ENCODE results near the gene MTSS2.

Gene MTSS2

DNA sequence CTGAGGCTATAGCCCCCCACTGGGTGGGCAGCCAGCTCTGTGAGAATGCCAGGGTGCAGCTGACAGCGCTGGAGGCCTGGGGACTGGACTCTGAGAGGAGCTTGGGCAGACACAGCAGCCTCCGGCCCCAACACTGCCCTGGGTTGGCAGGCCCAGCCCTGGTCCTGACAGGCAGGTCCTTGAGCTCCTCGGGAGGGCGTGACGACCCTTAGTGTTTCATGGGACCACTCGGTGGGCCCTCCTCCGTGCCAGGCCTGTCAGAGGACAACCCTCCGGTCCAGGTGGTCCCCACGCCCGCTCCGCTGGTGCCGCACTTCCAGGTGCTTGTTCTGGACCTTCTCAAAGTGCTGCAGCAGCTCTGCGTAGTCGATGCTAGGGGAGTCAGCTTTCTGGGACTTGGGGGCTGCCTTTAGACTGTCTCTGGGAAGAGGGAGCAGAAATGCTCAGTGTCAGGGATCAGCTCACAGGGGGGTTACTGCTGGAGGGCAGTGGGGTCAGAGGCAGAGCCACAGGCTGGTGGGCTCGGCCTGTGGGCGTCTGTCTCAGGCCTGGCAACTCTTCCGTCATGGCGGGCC, 1.9 kb upstream of the MTSS2 start:
- Histone ChIP-seq H4K8ac (ENCODE audit: low read depth, low read length) (no peak overlapping the region), H3K4ac (ENCODE audit: low read depth, low read length) (no peak overlapping the region), H3K18ac (ENCODE audit: low read length) (no peak overlapping the region), H3K4me3 (ENCODE audit: low read length) (no peak overlapping the region), H3K4me1 (ENCODE audit: control insufficient read depth, low read depth, low read length) (no peaks in the 10 kb centered on the region), H2BK120ac (ENCODE audit: low read depth, low read length) (no peak overlapping the region), H3K27ac (ENCODE audit: low read depth, low read length) (no peak overlapping the region), H3K9ac (ENCODE audit: low read length) (no peak overlapping the region), H3K79me2 (ENCODE audit: control insufficient read depth, insufficient read depth, low read length) (no peaks in the 10 kb centered on the region), H3K79me1 (ENCODE audit: low read length) (peaks cover 2% of the 10 kb centered on the region), H2AK5ac (ENCODE audit: low read length) (no peak overlapping the region), H3K23ac (ENCODE audit: low read length) (no peak overlapping the region), H3K56ac (ENCODE audit: low read length) (no peak overlapping the region), H2BK15ac (replicated peaks; ENCODE audit: low read depth) (no peak overlapping the region), H2BK5ac (ENCODE audit: low read length) (no peak overlapping the region), H3K36me3 (ENCODE audit: control insufficient read depth, insufficient read depth, low read length) (no peaks in the 10 kb centered on the region), H3K27me3 (ENCODE audit: insufficient read depth, low read length, poor library complexity) (no peaks in the 10 kb centered on the region), H4K5ac (ENCODE audit: low read length) (no peak overlapping the region), H3K4me2 (ENCODE audit: low read length) (no peak overlapping the region)
- no peak for DNase-seq
- WGBS (ENCODE audit: extremely low coverage, insufficient coverage, low lambda C conversion rate): no CpG with 5 or more reads among the region's 18 CpGs

DNA sequence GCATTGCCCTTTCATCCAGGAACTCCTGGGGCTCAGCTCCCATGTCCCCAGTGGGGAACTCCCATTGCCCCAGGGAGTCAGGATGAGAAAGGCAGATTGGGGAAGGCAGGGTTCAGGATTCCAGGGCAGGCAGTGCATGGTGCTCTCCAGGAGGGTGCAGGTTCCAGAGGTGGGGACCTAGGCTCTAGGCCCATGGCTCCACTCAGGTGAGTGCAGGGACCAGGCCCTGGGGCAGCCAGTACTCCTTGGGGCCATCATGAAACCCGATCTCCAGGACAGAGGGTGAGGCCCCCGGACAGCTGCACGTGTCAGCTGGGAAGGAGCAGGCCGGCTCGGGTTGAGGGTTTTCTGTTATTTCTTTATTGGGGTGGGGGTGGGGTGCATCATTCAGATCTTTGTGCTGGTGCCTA, 1.3 kb upstream of the MTSS2 start:
- no peaks in the 10 kb centered on the region for H3K4me1 ChIP-seq (ENCODE audit: control insufficient read depth, low read depth, low read length)

GRCh38 chr16:70686376-70687101, 686 bp upstream of the MTSS2 start:
- Histone ChIP-seq H2BK15ac (replicated peaks; ENCODE audit: low read depth) (no peak overlapping the region), H3K23ac (ENCODE audit: low read length) (no peak overlapping the region), H4K5ac (ENCODE audit: low read length) (no peak overlapping the region), H2BK5ac (ENCODE audit: low read length) (no peak overlapping the region), H3K4me2 (ENCODE audit: low read length) (peak overlapping the region; percentile 15), H3K4ac (ENCODE audit: low read depth, low read length) (no peak overlapping the region), H3K36me3 (ENCODE audit: control insufficient read depth, insufficient read depth, low read length) (no peaks in the 10 kb centered on the region), H3K18ac (ENCODE audit: low read length) (peak overlapping the region; percentile 19), H3K79me1 (ENCODE audit: low read length) (peaks cover 2% of the 10 kb centered on the region), H2AK5ac (ENCODE audit: low read length) (no peak overlapping the region), H3K4me3 (ENCODE audit: low read length) (no peak overlapping the region), H3K79me2 (ENCODE audit: control insufficient read depth, insufficient read depth, low read length) (no peaks in the 10 kb centered on the region), H3K9ac (ENCODE audit: low read length) (peak overlapping the region; percentile 44), H3K27ac (ENCODE audit: low read depth, low read length) (no peak overlapping the region), H4K8ac (ENCODE audit: low read depth, low read length) (no peak overlapping the region), H3K4me1 (ENCODE audit: control insufficient read depth, low read depth, low read length) (no peaks in the 10 kb centered on the region), H3K27me3 (ENCODE audit: insufficient read depth, low read length, poor library complexity) (no peaks in the 10 kb centered on the region), H2BK120ac (ENCODE audit: low read depth, low read length) (no peak overlapping the region), H3K56ac (ENCODE audit: low read length) (peak overlapping the region; percentile 61)
- no CpG with 5 or more reads among the region's 29 CpGs for WGBS (ENCODE audit: extremely low coverage, insufficient coverage, low lambda C conversion rate)
- DNase-seq: no peak

More for the DNA sequence above, 1.3 kb upstream of the MTSS2 start:
- Histone ChIP-seq H2BK15ac (replicated peaks; ENCODE audit: low read depth) (no peak overlapping the region), H3K79me1 (ENCODE audit: low read length) (peaks cover 2% of the 10 kb centered on the region), H2BK5ac (ENCODE audit: low read length) (no peak overlapping the region), H3K9ac (ENCODE audit: low read length) (no peak overlapping the region), H3K79me2 (ENCODE audit: control insufficient read depth, insufficient read depth, low read length) (no peaks in the 10 kb centered on the region), H3K4ac (ENCODE audit: low read depth, low read length) (no peak overlapping the region), H4K8ac (ENCODE audit: low read depth, low read length) (no peak overlapping the region), H3K56ac (ENCODE audit: low read length) (no peak overlapping the region), H4K5ac (ENCODE audit: low read length) (no peak overlapping the region), H3K27me3 (ENCODE audit: insufficient read depth, low read length, poor library complexity) (no peaks in the 10 kb centered on the region), H3K4me3 (ENCODE audit: low read length) (no peak overlapping the region), H3K36me3 (ENCODE audit: control insufficient read depth, insufficient read depth, low read length) (no peaks in the 10 kb centered on the region), H3K27ac (ENCODE audit: low read depth, low read length) (no peak overlapping the region), H2AK5ac (ENCODE audit: low read length) (no peak overlapping the region), H3K4me2 (ENCODE audit: low read length) (no peak overlapping the region), H3K18ac (ENCODE audit: low read length) (no peak overlapping the region), H3K23ac (ENCODE audit: low read length) (no peak overlapping the region), H2BK120ac (ENCODE audit: low read depth, low read length) (no peak overlapping the region)
- no CpG with 5 or more reads among the region's 5 CpGs for WGBS (ENCODE audit: extremely low coverage, insufficient coverage, low lambda C conversion rate)
- no peak for DNase-seq

DNA sequence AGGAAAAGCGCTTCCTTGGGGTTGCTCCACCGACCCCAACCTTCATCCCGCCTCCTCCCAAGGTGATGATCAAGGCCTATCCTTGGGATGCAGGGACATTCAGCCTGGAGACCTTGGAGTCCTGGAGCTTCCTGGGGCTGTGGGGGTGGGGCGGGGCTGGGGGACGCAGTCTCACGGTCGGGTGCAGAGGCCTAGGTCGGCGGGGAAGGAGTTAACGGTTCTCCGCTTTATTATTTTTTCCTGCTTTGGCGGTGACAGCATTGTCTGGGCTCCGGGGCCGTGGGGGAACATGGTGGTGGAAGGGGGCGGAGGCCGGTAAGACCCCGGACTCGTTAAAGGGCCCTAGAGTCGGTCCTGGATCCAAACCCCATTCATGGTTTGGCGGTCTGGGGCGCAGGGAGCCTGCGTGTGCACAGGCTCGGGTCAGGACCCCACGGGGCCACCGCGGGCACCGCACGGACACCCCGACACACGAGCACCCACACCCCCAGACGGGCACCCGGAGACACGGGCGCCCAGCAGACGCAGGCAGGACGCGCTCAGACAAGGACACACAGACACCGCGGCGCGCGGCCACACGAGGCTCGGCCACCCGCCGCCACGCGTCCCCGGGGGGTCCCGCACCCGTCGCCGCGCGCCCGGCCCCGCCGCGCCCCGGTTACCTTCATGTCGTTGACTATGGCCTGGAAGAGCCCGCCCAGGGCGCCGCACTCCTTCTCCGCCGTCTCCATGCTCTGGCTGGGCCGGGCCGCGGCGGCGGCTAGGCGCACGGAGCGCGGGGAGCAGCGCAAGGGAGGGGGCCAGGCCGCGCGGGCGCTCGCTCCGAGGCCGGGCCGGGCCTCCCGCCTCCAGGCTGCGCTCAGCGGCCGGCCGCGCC, 554 bp downstream of the MTSS2 start:
- peak overlapping the region; percentile 55 for H3K4me3 ChIP-seq (ENCODE audit: low read length)
- H3K4ac ChIP-seq (ENCODE audit: low read depth, low read length): peak overlapping the region; percentile 17
- H2BK120ac ChIP-seq (ENCODE audit: low read depth, low read length): no peak overlapping the region
- H2BK15ac ChIP-seq (replicated peaks; ENCODE audit: low read depth): no peak overlapping the region
- no peak overlapping the region for H3K23ac ChIP-seq (ENCODE audit: low read length)
- peaks cover 2% of the 10 kb centered on the region for H3K79me1 ChIP-seq (ENCODE audit: low read length)
- H3K79me2 ChIP-seq (ENCODE audit: control insufficient read depth, insufficient read depth, low read length): no peaks in the 10 kb centered on the region
- H3K9ac ChIP-seq (ENCODE audit: low read length): peak overlapping the region; percentile 78
- H2BK5ac ChIP-seq (ENCODE audit: low read length): no peak overlapping the region
- DNase-seq: peak; percentile 28
- H3K18ac ChIP-seq (ENCODE audit: low read length): peak overlapping the region; percentile 22
- H3K36me3 ChIP-seq (ENCODE audit: control insufficient read depth, insufficient read depth, low read length): no peaks in the 10 kb centered on the region
- peak overlapping the region; percentile 79 for H3K4me2 ChIP-seq (ENCODE audit: low read length)
- H3K27ac ChIP-seq (ENCODE audit: low read depth, low read length): peak overlapping the region; percentile 40
- no peak overlapping the region for H4K8ac ChIP-seq (ENCODE audit: low read depth, low read length)
- peak overlapping the region; percentile 84 for H3K56ac ChIP-seq (ENCODE audit: low read length)
- H3K27me3 ChIP-seq (ENCODE audit: insufficient read depth, low read length, poor library complexity): no peaks in the 10 kb centered on the region
- no peaks in the 10 kb centered on the region for H3K4me1 ChIP-seq (ENCODE audit: control insufficient read depth, low read depth, low read length)
- no CpG with 5 or more reads among the region's 90 CpGs for WGBS (ENCODE audit: extremely low coverage, insufficient coverage, low lambda C conversion rate)
- H4K5ac ChIP-seq (ENCODE audit: low read length): no peak overlapping the region
- no peak overlapping the region for H2AK5ac ChIP-seq (ENCODE audit: low read length)

GRCh38 chr16:70684146-70685060, 1.4 kb downstream of the MTSS2 start:
- H3K4me3 ChIP-seq (ENCODE audit: low read length): no peak overlapping the region
- no peak overlapping the region for H3K4ac ChIP-seq (ENCODE audit: low read depth, low read length)
- no peak overlapping the region for H2BK5ac ChIP-seq (ENCODE audit: low read length)
- WGBS (ENCODE audit: extremely low coverage, insufficient coverage, low lambda C conversion rate): no CpG with 5 or more reads among the region's 14 CpGs
- H3K18ac ChIP-seq (ENCODE audit: low read length): no peak overlapping the region
- no peak overlapping the region for H4K5ac ChIP-seq (ENCODE audit: low read length)
- H3K23ac ChIP-seq (ENCODE audit: low read length): no peak overlapping the region
- H3K56ac ChIP-seq (ENCODE audit: low read length): peak overlapping the region; percentile 84
- H4K8ac ChIP-seq (ENCODE audit: low read depth, low read length): no peak overlapping the region
- H3K79me1 ChIP-seq (ENCODE audit: low read length): peaks cover 2% of the 10 kb centered on the region
- no peak for DNase-seq
- no peaks in the 10 kb centered on the region for H3K79me2 ChIP-seq (ENCODE audit: control insufficient read depth, insufficient read depth, low read length)
- no peak overlapping the region for H2BK120ac ChIP-seq (ENCODE audit: low read depth, low read length)
- H3K4me2 ChIP-seq (ENCODE audit: low read length): peak overlapping the region; percentile 14
- H3K36me3 ChIP-seq (ENCODE audit: control insufficient read depth, insufficient read depth, low read length): no peaks in the 10 kb centered on the region
- no peak overlapping the region for H2AK5ac ChIP-seq (ENCODE audit: low read length)
- H3K4me1 ChIP-seq (ENCODE audit: control insufficient read depth, low read depth, low read length): no peaks in the 10 kb centered on the region
- H3K9ac ChIP-seq (ENCODE audit: low read length): peak overlapping the region; percentile 34
- no peaks in the 10 kb centered on the region for H3K27me3 ChIP-seq (ENCODE audit: insufficient read depth, low read length, poor library complexity)
- H3K27ac ChIP-seq (ENCODE audit: low read depth, low read length): no peak overlapping the region
- no peak overlapping the region for H2BK15ac ChIP-seq (replicated peaks; ENCODE audit: low read depth)

All from mesendoderm (in vitro differentiated cells).